HCT116 (cell line): ENCODE measurements around the gene OR5I1. TPM values are rescaled to one million over a fixed set of nuclear protein-coding genes. Genes with fewer than 3 reads are reported as not detected.

Source experiments
- ATAC-seq: fragments of 200-7000 bp; cut with Tn5 transposase; 2 replicates; pipeline ENCODE4 v1.9.1; 2020; ENCODE audit warnings: mild to moderate bottlenecking, moderate library complexity
- BruUV-seq: library from RNA; stranded (reverse); fragments of 400-500 nt; replicated peaks from 2 replicates; lab custom pipeline; 2021; lab: Mats Ljungman, UMichigan
- CTCF ChIA-PET: fragments of 300-600 bp; sonication (Branson Sonifier 250); formaldehyde crosslinking; loops from one replicate; lab custom pipeline; 2021; ENCODE audit warnings: antibody characterized with exemption; lab: Charles Lee
- POLR2A ChIA-PET: fragments of 300-600, 350-600 bp; sonication (Branson Sonifier 250); formaldehyde crosslinking; loops from one replicate; lab custom pipeline; 2021; ENCODE audit warnings: antibody characterized with exemption; lab: Charles Lee
- RAD21 ChIA-PET, 2 experiments: fragments of 300-600 bp; sonication (Branson Sonifier 250); formaldehyde crosslinking; loops; one replicate each; lab custom pipeline; 2023; ENCODE audit warnings: low total read pairs in 2 of 2; ENCODE audit not compliant: uncharacterized antibody in 2 of 2, unreplicated experiment in 2 of 2, low non-redundant PET in 1 of 2; lab: Charles Lee
- DNase-seq: peaks from one replicate; pipeline ENCODE4 v3.0.0-alpha.2; 2010; ENCODE audit warnings: low read depth, low spot score
- H2AFZ ChIP-seq: fragments of 200-600 bp; shearing (Covaris generic), sonication (generic); 2 replicates; pipeline ENCODE4 v1.6.1; 2017; ENCODE audit warnings: low read depth, mixed run types, mixed read lengths, antibody characterized with exemption, low read length; ENCODE audit not compliant: poor library complexity, severe bottlenecking
- H3K27ac ChIP-seq: 2 replicates; pipeline ENCODE4 v1.5.1; 2012; ENCODE audit warnings: low read depth, low read length
- H3K27me3 ChIP-seq: fragments of 200-600 bp; sonication (generic); 2 replicates; pipeline ENCODE4 v1.6.1; 2016; ENCODE audit warnings: mixed run types, low read length, mixed read lengths; ENCODE audit not compliant: insufficient read depth
- H3K36me3 ChIP-seq, 2 experiments: fragments of 200-500 bp in 1 of 2; fragments of 200-600 bp in 1 of 2; sonication (Bioruptor generic) in 1 of 2; sonication (generic) in 1 of 2; 2 replicates each; pipeline versions ENCODE4 v1.5.1 to v1.6.1; 2014 to 2016; ENCODE audit warnings: low read length in 2 of 2, inconsistent platforms in 1 of 2, mixed read lengths in 1 of 2, mixed run types in 1 of 2; ENCODE audit not compliant: insufficient read depth in 2 of 2, control insufficient read depth in 1 of 2
- H3K4me1 ChIP-seq, 2 experiments: fragments of 200-600 bp in 1 of 2; sonication (generic) in 1 of 2; 2 replicates each; pipeline versions ENCODE4 v1.5.1 to v1.6.1; 2012 to 2017; ENCODE audit warnings: low read length in 2 of 2, inconsistent platforms in 1 of 2, mild to moderate bottlenecking in 1 of 2, mixed read lengths in 1 of 2, mixed run types in 1 of 2, moderate library complexity in 1 of 2; ENCODE audit not compliant: insufficient read depth in 2 of 2, control insufficient read depth in 1 of 2
- H3K4me2 ChIP-seq: fragments of 200-600 bp; sonication (generic); 2 replicates; pipeline ENCODE4 v1.6.1; 2017; ENCODE audit warnings: mixed run types, low read length, mixed read lengths
- H3K4me3 ChIP-seq, 2 experiments: fragments of 200-600 bp in 1 of 2; sonication (generic) in 1 of 2; replicated peaks in 1 of 2; 2 replicates each; pipeline ENCODE4 v1.5.1; 2011 to 2016; ENCODE audit warnings: low read length in 2 of 2, control low read depth in 1 of 2, low read depth in 1 of 2, mild to moderate bottlenecking in 1 of 2, mixed read lengths in 1 of 2, mixed run types in 1 of 2
- H3K79me2 ChIP-seq: fragments of 200-600 bp; sonication (generic); 2 replicates; pipeline ENCODE4 v1.6.1; 2017; ENCODE audit warnings: mild to moderate bottlenecking, mixed run types, low read length, moderate library complexity, mixed read lengths; ENCODE audit not compliant: insufficient read depth
- H3K9ac ChIP-seq: fragments of 200-600 bp; sonication (generic); 2 replicates; pipeline ENCODE4 v1.6.1; 2016; ENCODE audit warnings: low read length, mixed read lengths
- H3K9me2 ChIP-seq: fragments of 200-600 bp; sonication (generic), shearing (Covaris generic); 2 replicates; pipeline ENCODE4 v1.6.1; 2017; ENCODE audit warnings: mixed run types, mild to moderate bottlenecking, moderate library complexity; ENCODE audit not compliant: insufficient read depth
- H3K9me3 ChIP-seq, 2 experiments: fragments of 200-500 bp in 1 of 2; fragments of 200-600 bp in 1 of 2; sonication (Bioruptor generic) in 1 of 2; sonication (generic) in 1 of 2; 2 replicates each; pipeline ENCODE4 v1.6.1; 2014 to 2017; ENCODE audit warnings: low read length in 2 of 2, mixed read lengths in 2 of 2, inconsistent platforms in 1 of 2, low read depth in 1 of 2, mild to moderate bottlenecking in 1 of 2, mixed run types in 1 of 2, moderate library complexity in 1 of 2; ENCODE audit not compliant: control insufficient read depth in 1 of 2, insufficient read depth in 1 of 2
- H4K20me1 ChIP-seq: fragments of 200-600 bp; sonication (generic), shearing (Covaris generic); 2 replicates; pipeline ENCODE4 v1.6.1; 2017; ENCODE audit warnings: mixed run types, mild to moderate bottlenecking, moderate library complexity; ENCODE audit not compliant: insufficient read depth
- CBX3 ChIP-seq: IDR thresholded peaks from 2 replicates; pipeline ENCODE4 v1.6.1; 2012; ENCODE audit warnings: low read depth
- EZH2 ChIP-seq: fragments of 200-600 bp; sonication (generic); IDR thresholded peaks from 2 replicates; pipeline ENCODE4 v1.6.1; 2017; ENCODE audit warnings: antibody characterized with exemption, mixed run types
- EZH2phosphoT487 ChIP-seq: fragments of 200-600 bp; IDR thresholded peaks from 2 replicates; pipeline ENCODE4 v1.6.1; 2018; ENCODE audit warnings: antibody characterized with exemption, borderline replicate concordance
- ZFX ChIP-seq: fragments of 450-650 bp; IDR thresholded peaks from 2 replicates; pipeline ENCODE4 v1.6.1; 2017
- intact Hi-C: fragments of 100-400 bp; cut with micrococcal nuclease; formaldehyde crosslinking; loops from 2 replicates; pipeline ENCODE4 v1.10.0; 2022
- total RNA-seq: library from RNA; stranded (reverse); gene quantifications from one replicate; pipeline ENCODE4 v1.2.1, GENCODE V29; 2021; ENCODE audit not compliant: unreplicated experiment
- TF ChIP-seq, protein P1 (sequence below): IDR thresholded peaks from 2 replicates; pipeline ENCODE4 v1.6.1; 2011; ENCODE audit warnings: mild to moderate bottlenecking, low read length, moderate library complexity; ENCODE audit not compliant: insufficient replicate concordance; ENCODE audit errors: extremely low read depth
- TF ChIP-seq, protein P2 (sequence below), 3 experiments: fragments of 200-600 bp in 1 of 3; sonication (generic) in 1 of 3; IDR thresholded peaks in 2 of 3; conservative IDR thresholded peaks in 1 of 3; 2 replicates each; pipeline ENCODE4 v1.5.1; 2012 to 2017; ENCODE audit warnings: low read depth in 2 of 3, low read length in 2 of 3, antibody characterized with exemption in 1 of 3, borderline replicate concordance in 1 of 3, control low read depth in 1 of 3, mild to moderate bottlenecking in 1 of 3, mixed read lengths in 1 of 3, mixed run types in 1 of 3, moderate library complexity in 1 of 3; ENCODE audit not compliant: insufficient read depth in 1 of 3
- TF ChIP-seq, protein P3 (sequence below): IDR thresholded peaks from 2 replicates; pipeline ENCODE4 v1.6.1; 2012

The OR5I1 gene
- total RNA-seq, 1 experiment from 2014 or later: not detected

DNA sequence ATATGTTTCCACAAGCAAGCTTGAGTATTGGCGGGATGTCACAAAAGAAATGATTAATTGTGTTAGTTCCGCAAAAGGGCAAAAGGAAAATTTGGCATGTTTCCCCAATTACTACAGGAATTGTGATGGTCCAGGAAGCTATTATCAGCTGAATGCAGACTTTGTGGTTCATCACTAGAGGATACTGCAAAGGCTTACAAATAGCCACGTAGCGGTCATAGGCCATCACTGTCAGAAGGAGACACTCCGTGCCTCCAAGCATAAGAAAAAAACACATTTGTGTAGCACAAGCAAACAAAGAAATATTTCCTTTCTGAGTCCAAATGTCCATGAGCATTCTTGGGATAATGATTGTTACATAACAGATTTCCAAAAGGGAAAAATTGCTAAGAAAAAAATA, 31.7 kb upstream of the OR5I1 start:
- H3K9me3 ChIP-seq: peaks cover 0 to 10% of the 10 kb centered on the region in 2 experiments; a peak in 2 of 4 replicates
- no peaks in the 10 kb centered on the region for H3K27me3 ChIP-seq
- H4K20me1 ChIP-seq: no peaks in the 10 kb centered on the region
- no peaks in the 10 kb centered on the region for H3K9me2 ChIP-seq
- H3K4me3 ChIP-seq: no peak overlapping the region
- H3K27ac ChIP-seq: no peak overlapping the region
- no peak overlapping the region for H3K4me2 ChIP-seq
- H3K36me3 ChIP-seq: no peaks in the 10 kb centered on the region
- no TSS peak for BruUV-seq
- TF ChIP-seq, protein P1, sequence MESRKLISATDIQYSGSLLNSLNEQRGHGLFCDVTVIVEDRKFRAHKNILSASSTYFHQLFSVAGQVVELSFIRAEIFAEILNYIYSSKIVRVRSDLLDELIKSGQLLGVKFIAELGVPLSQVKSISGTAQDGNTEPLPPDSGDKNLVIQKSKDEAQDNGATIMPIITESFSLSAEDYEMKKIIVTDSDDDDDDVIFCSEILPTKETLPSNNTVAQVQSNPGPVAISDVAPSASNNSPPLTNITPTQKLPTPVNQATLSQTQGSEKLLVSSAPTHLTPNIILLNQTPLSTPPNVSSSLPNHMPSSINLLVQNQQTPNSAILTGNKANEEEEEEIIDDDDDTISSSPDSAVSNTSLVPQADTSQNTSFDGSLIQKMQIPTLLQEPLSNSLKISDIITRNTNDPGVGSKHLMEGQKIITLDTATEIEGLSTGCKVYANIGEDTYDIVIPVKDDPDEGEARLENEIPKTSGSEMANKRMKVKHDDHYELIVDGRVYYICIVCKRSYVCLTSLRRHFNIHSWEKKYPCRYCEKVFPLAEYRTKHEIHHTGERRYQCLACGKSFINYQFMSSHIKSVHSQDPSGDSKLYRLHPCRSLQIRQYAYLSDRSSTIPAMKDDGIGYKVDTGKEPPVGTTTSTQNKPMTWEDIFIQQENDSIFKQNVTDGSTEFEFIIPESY: no peak
- TF ChIP-seq ZFX (no peak), EZH2phosphoT487 (no peak), CBX3 (no peak), EZH2 (no peak)
- TF ChIP-seq, protein P2, sequence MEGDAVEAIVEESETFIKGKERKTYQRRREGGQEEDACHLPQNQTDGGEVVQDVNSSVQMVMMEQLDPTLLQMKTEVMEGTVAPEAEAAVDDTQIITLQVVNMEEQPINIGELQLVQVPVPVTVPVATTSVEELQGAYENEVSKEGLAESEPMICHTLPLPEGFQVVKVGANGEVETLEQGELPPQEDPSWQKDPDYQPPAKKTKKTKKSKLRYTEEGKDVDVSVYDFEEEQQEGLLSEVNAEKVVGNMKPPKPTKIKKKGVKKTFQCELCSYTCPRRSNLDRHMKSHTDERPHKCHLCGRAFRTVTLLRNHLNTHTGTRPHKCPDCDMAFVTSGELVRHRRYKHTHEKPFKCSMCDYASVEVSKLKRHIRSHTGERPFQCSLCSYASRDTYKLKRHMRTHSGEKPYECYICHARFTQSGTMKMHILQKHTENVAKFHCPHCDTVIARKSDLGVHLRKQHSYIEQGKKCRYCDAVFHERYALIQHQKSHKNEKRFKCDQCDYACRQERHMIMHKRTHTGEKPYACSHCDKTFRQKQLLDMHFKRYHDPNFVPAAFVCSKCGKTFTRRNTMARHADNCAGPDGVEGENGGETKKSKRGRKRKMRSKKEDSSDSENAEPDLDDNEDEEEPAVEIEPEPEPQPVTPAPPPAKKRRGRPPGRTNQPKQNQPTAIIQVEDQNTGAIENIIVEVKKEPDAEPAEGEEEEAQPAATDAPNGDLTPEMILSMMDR (IDR thresholded peaks at IDR 0.05 in 2 of 3, conservative IDR thresholded peaks at IDR 0.05 in 1 of 3; ENCODE audit: borderline replicate concordance in 1 of 3, insufficient read depth in 1 of 3, low read depth in 2 of 3, low read length in 2 of 3): no peak
- TF ChIP-seq, protein P3, sequence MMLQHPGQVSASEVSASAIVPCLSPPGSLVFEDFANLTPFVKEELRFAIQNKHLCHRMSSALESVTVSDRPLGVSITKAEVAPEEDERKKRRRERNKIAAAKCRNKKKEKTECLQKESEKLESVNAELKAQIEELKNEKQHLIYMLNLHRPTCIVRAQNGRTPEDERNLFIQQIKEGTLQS: no peak
- H3K4me1 ChIP-seq: no peaks in the 10 kb centered on the region
- ChIA-PET CTCF (no interaction called here), POLR2A (no interaction called here), RAD21 (no interaction called here)
- H2AFZ ChIP-seq: no peak overlapping the region
- H3K79me2 ChIP-seq: no peaks in the 10 kb centered on the region
- H3K9ac ChIP-seq: no peak overlapping the region
- DNase-seq: no peak
- intact Hi-C loops: no loop called here
- ATAC-seq: no peak
